SHP77 (cell line): Measurements from ENCODE around the gene TMEM135.
A peak's percentile ranks its signal among the peaks of the same experiment; 100 is the strongest.
"Not testable (repeated sequence)": the region's sequence is repeated elsewhere in the genome, so short reads cannot be mapped to it uniquely, and the experiment has no call there.

Experiments
- DNase-seq, 2 experiments: peaks; one replicate each; lab custom pipeline; 2025; lab: John Stamatoyannopoulos, UW

TMEM135 gene

DNA sequence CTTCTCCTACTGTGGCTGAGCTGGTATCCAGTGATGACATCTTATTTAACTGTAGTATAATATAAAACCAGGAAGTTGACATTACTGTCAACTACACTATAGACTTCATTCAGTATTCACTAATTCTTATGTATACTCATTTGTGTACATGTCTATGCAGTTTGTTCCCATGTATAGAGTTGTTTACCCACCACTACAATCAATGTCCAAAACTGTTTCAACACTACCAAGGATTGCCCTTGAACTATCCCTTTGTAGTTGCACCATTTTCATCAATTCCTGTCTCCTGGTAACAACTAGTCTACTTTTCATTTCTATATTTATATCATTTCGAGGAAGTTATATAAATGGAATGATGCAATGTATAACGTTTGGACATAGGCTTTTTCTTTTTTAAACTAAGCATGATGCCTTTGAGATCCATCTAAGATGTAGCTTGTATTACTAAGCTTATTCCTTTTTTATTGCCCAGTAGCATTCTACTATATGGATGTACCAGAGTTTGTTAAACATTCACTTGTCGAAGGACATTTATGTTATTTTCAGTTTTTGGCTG lies 39.2 kb downstream of the TMEM135 start:
- no peak for DNase-seq

DNA sequence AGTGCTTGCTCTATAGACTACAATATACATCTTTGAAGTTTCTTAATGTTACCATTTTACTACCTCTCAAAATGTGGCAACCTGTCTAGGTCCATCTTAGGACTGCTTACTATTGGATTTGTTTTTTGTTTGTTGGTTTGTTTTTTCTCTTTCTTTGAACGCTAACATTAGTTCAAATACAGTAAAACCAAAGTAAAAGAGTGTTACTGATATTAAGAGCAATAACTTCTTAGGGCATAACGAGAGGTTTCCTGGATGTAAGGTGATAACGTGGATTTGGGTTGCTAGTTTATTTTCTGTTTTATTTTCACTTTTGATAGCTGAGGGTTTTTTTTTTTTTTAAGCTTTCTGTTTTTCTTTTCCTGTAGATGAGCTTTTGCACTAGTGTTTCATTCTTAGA lies 43.6 kb downstream of the TMEM135 start:
- no peak for DNase-seq

GRCh38 chr11:87082590-87082989 lies 44.9 kb downstream of the TMEM135 start:
- DNase-seq = no peak

DNA sequence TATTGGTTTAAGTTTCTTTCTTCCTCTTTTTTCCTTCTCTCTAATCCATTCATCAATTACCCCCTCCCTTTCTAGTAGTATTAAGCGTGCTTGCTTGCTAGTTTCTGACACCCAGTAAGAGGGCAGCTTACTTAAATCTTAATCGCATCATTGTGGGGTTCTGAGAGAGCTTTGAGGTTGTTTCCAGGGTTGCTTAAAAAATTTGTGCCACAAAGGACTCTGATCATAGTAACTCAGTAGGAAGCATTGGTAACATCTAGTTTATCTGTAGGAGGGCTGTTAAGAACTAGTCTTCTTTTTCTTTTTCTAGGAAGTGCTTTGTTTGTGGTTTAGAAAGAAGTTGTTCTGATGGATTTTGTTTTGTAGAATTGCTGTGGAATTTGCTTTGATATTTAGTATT lies 45.3 kb downstream of the TMEM135 start:
- no peak for DNase-seq

DNA sequence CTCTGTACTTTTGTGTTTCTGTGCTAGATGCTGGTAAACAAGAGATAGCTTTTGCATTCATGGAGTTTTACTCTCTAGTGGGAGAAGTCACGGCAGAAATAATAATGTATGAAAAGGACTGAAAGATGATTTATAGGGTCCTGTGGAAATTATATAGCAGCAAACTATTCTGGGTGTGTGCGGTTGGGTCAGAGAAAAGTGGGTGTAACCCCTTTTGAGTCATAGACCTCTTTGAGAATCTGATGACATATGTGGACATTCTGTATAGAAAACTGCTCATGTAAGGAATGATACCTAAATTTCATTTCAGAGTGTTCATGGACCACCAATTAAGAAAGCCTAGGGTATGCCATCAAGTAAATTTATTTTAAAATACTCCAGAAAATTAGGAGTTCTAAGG lies 54.4 kb downstream of the TMEM135 start:
- no peak for DNase-seq

DNA sequence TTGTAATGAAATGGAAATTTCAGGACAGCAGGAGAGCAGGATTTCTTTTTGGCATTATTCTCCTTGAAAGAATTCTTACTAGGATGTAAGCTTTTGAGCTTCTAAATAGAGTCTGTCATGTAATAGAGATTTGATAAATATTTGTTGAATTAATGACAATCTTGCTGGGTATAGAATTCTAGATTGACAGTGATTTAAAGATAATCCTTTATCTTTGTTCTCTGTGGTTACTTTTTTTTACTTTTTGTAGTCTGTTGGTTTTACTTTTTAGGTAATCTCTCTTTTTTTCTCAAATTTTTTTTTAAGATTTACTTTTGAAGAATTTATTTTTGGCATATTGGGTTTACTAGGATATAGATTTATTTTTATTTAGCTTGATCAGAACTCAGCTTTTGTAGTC lies 54.8 kb downstream of the TMEM135 start:
- DNase-seq = no peak

DNA sequence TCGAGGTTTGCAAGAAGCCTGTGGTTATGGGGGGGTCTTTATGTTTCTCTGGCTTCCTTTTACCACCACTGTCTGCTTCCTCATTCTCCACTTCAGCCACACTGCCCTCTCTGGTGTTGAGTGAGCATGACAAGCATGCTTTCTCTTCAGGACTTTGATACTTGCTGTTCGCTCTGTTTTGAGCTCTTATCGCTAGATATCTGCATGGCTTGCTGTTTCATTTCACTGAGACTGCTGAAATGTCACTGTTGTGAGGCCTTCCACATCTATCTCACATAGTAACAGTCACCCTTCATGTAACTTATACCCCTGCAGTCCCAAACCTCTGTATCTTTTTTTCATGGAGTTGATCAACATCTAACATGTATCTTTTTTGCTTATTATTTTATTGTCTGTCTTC lies 59.8 kb downstream of the TMEM135 start:
- DNase-seq = peak; percentile 38 to 46

DNA sequence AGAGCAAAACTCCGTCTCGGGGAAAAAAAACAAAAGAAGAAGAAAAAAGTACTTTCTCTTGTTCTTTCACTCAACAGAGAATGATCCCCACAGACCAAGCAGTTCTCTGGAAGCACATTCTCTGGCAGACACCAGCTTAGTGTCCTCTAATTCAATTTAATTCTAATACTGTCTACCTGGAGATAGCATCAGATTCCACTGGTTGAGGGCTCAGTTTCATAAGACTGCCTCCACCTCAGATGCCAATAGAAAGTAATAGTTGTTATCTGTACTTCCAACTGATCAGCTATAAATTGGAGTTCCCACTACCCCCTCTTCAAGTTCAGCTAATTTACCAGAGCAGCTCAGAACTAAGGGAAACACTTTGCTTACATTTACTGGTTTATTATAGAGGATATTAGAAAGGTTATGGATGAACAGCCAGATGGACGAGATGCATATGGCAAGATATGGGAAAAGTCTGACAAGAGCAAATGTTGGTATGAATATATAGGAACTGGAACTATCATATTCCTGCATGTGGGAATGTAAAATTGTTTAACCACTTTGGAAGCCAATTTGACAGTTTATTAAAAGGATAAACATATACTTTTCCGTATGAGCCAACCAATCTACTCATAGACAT lies 64.3 kb downstream of the TMEM135 start:
- DNase-seq = no peak

DNA sequence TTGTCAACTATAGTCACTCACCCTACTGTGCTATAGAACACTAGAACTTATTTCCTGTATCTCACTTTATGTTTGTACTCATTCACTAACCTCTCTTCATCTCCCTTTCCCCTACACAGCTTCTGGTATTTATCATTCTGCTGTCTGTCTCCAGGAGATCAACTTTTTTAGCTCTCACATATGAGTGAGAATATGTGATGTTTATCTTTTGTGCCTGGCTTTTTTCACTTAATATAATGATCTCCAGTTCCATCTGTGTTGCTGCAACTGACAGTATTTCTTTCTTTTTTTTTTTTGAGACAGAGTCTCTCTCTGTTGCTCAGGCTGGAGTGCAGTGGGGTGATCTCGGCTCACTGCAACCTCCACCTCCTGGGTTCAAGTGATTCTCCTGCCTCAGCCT lies 68.1 kb downstream of the TMEM135 start:
- DNase-seq = not testable (repeated sequence)

DNA sequence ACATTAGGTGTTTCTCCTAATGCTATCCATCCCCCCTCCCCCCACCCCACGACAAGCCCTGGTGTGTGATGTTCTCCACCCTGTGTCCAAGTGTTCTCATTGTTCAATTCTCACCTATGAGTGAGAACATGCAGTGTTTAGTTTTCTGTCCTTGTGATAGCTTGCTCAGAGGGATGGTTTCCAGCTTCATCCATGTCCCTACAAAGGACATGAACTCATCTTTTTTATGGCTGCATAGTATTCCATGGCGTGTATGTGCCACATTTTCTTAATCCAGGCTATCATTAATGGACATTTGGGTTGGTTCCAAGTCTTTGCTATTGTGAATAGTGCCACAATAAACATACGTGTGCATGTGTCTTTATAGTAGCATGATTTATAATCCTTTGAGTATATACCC lies 69.6 kb downstream of the TMEM135 start:
- not testable (repeated sequence) for DNase-seq

- no peak for DNase-seq
These were observed 72.9 kb downstream of the TMEM135 start for GRCh38 chr11:87110443-87111131.

GRCh38 chr11:87114093-87114492 lies 76.4 kb downstream of the TMEM135 start:
- DNase-seq = no peak

DNA sequence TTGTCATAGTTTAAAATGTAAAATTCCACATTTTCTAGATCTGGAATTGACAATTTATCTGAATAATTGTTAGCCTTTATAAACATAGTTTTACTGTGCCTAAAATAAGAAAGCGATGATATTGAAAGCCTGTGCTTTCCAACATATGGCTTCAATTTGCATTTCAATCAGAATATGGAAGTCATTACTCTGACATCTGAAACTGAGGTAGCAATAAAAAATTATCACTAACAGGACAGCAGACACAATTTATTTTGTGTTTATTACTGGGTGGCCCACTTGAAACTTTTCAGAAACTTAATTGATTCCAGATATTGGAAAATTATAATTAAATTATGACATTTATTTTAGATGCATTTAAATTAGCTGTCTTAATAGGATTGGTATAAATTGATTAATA lies 78.5 kb downstream of the TMEM135 start:
- no peak for DNase-seq

GRCh38 chr11:87120937-87121336 lies 83.2 kb downstream of the TMEM135 start:
- DNase-seq = no peak

GRCh38 chr11:87122852-87123251 lies 85.1 kb downstream of the TMEM135 start:
- no peak for DNase-seq

- no peak for DNase-seq
These were observed 87.5 kb downstream of the TMEM135 start for GRCh38 chr11:87125257-87125656.

- DNase-seq = no peak
These were observed 89.4 kb downstream of the TMEM135 start for GRCh38 chr11:87127101-87127500.

- no peak for DNase-seq
These were observed 90.6 kb downstream of the TMEM135 start for GRCh38 chr11:87128372-87128771.

GRCh38 chr11:87134524-87135106 lies 96.9 kb downstream of the TMEM135 start:
- no peak for DNase-seq

DNA sequence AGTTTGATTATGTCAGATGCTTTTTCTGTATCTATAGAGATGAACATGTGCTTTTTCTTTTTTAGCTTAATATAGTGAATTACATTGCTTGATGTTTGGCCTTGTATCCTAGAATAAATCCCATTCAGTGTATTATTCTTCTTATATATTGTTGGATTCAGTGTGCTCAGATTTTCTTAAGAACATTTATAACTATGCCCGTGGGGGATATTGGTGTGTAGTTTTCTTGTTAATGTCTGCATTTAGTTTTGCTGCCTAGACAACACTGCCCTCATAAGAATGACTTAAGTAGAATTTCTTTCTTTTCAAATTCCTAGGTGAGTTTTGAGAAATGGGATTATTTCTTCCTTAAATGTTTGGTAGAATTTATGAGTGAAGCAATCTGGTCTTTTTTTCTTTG lies 98.5 kb downstream of the TMEM135 start:
- DNase-seq = no peak

DNA sequence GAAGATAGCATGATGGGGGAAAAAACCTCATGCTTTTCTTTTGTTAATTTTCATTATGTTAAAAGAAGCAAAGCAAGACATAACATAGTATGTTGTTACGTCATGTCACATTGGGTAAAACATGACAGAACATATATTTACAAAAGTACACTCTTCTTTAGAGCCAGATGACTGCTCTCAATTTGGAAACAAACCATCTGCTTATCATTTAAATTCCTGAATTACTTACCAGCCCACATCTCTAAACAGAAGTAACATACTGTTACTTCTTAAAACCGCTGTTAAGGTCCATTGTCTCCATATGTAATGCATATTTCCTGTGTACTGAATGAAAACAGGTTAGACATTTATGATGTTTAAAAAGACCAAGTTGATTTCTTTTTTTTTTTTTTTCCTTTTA lies 100.0 kb downstream of the TMEM135 start:
- DNase-seq = no peak

DNA sequence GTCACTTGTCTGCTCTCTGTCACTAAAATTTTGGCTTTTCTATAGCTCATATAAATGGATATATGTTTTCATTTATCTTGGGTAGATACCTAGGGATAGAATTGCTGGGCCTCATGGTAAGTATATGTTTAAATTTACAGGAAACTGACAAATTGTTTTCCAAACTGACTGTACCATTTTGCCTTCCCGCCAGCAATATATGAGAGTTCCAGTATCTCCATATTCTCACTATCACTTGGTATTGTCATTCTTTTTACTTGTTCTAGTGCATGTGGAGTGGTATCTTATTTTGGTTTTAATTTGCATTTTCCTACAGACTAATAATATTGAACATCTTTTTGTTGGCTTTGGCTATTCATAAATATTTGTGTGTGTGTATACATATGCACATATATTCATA lies 101.7 kb downstream of the TMEM135 start:
- no peak for DNase-seq

DNA sequence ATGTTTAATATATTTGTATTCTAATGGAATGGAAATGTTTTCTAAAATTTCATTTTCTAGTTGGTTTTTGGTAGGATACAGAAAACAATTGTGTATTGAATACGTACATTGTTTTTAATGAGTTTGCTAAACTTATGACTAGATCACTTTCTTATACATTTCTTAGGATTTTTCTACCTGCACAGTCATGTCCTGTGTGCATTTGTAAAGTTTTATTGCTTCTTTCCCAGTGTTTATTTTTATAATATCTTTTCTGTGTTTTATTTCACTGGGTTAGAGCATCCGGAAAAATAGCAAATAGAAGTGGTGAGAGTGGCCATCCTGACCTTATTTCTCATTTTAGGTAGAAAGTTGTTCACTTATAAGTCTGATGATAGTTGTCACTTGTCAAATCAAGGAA lies 103.6 kb downstream of the TMEM135 start:
- no peak for DNase-seq
